Activated T-helper 17 cell treated with anti-CD3 and anti-CD28 coated beads, Interleukin-2, amount 50 U/mL, for 72 hours (primary cell): ENCODE results near the gene CRADD. TPM values are rescaled to one million over a fixed set of nuclear protein-coding genes. Genes with fewer than 3 reads are reported as not detected.
"Not testable (repeated sequence)": the region's sequence is repeated elsewhere in the genome, so short reads cannot be mapped to it uniquely, and the experiment has no call there.

Source experiments
- ATAC-seq: fragments of 150-1000 bp; cut with Tn5 transposase; replicated peaks from 2 replicates; pipeline ENCODE4 v1.10.0; 2021; ENCODE audit warnings: mild to moderate bottlenecking, moderate library complexity
- H3K27ac Mint-ChIP-seq: one replicate; pipeline ENCODE4 v1.8.0; 2022; ENCODE audit warnings: mixed read lengths
- H3K27me3 Mint-ChIP-seq: one replicate; pipeline ENCODE4 v1.8.0; 2022; ENCODE audit warnings: mixed read lengths
- H3K36me3 Mint-ChIP-seq: one replicate; pipeline ENCODE4 v1.8.0; 2022; ENCODE audit warnings: low read depth, mild to moderate bottlenecking, mixed read lengths
- H3K4me1 Mint-ChIP-seq: one replicate; pipeline ENCODE4 v1.8.0; 2022; ENCODE audit warnings: mixed read lengths
- H3K4me3 Mint-ChIP-seq: one replicate; pipeline ENCODE4 v1.8.0; 2022; ENCODE audit warnings: mild to moderate bottlenecking, mixed read lengths
- H3K9me3 Mint-ChIP-seq: one replicate; pipeline ENCODE4 v1.8.0; 2022; ENCODE audit warnings: mixed read lengths
- total RNA-seq, 2 donors: library from RNA; stranded (reverse); gene quantifications; one replicate each; pipeline ENCODE4 v1.2.3, GENCODE V29; 2022

The CRADD gene
- total RNA-seq, 2 donors from 2014 or later = 21.4 to 23.0 TPM

- Mint-ChIP-seq H3K27ac (peak overlapping the region; percentile 55), H3K36me3 (peaks cover 15% of the 10 kb centered on the region), H3K4me3 (peak overlapping the region; percentile 28), H3K27me3 (no peaks in the 10 kb centered on the region), H3K4me1 (peaks cover 25% of the 10 kb centered on the region), H3K9me3 (no peaks in the 10 kb centered on the region)
- peak; percentile 27 for ATAC-seq
Observed at GRCh38 chr12:93853698-93854478, 176.7 kb downstream of the CRADD start.

DNA sequence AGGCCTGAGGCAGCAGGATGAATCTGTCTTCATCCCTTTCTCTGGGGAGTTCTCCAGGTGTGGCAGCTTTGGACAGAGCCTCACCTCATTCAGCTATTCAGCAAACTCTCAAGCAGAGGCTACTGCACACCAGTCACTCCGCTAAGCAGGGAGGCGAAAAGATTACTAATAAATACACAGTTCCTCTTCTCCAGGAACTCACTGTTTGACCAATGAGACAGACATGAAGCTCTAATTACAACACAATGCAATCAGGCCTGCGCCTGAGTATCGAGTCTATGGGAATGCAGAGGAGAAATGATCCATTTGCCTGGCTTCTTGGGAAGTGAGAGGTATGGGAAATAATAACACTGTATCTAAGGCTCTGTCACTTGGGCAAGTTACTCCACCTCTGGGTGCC is 178.1 kb downstream of the CRADD start:
- Mint-ChIP-seq H3K4me1 (peaks cover 25% of the 10 kb centered on the region), H3K4me3 (no peak overlapping the region), H3K9me3 (no peaks in the 10 kb centered on the region)

DNA sequence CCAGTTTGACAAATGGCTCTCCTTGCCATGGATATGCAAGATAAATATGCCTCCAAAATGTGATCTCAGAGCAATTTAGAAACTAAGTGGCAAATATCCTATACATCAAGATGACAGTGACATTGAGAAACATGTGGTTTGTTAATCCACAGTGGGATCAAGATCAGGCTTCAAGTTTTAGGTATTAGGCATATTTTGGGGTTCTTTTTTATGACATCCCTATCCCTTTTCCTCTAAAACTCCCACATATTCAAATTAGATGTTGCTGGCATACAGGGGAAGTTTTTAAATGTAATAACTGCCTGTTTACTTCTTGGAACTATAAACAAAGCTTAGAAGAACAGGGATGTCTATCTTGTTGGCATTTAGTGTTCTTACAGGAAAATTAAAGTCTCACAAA is 179.4 kb downstream of the CRADD start:
- Mint-ChIP-seq H3K27ac (no peak overlapping the region), H3K4me3 (no peak overlapping the region), H3K27me3 (no peaks in the 10 kb centered on the region), H3K36me3 (peaks cover 13% of the 10 kb centered on the region), H3K4me1 (peaks cover 26% of the 10 kb centered on the region), H3K9me3 (no peaks in the 10 kb centered on the region)
- ATAC-seq = no peak

More for the DNA sequence above, 178.1 kb downstream of the CRADD start:
- ATAC-seq = no peak
- Mint-ChIP-seq H3K27ac (peak overlapping the region; percentile 54), H3K36me3 (peaks cover 11% of the 10 kb centered on the region), H3K27me3 (no peaks in the 10 kb centered on the region)

GRCh38 chr12:93857279-93857938 is 180.2 kb downstream of the CRADD start:
- ATAC-seq = peak; percentile 37
- Mint-ChIP-seq H3K4me1 (peaks cover 22% of the 10 kb centered on the region), H3K9me3 (no peaks in the 10 kb centered on the region), H3K27me3 (no peaks in the 10 kb centered on the region), H3K4me3 (no peak overlapping the region), H3K27ac (no peak overlapping the region), H3K36me3 (peaks cover 13% of the 10 kb centered on the region)

DNA sequence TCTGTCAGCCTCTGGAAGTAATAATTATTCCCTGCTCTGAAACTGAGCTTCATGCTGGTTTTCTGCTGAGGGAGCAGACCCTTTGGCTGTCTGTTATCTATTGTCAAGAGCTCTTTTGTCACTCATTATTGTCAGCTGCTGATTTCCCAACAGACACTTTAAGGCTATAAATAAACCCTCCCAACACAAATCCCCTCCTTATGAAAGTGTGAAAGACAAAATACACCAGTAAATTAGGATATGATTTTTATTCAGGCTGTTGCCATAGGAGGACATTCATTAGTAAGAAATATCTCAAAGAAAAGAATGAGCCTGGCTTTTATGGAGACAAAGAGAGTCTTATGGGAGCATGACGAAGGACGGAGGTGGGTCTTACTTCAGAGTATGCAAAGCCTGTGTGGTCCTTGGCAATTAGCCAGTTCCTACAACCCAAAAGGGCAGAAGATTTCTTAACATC is 180.8 kb downstream of the CRADD start:
- H3K27me3 Mint-ChIP-seq = no peaks in the 10 kb centered on the region
- H3K9me3 Mint-ChIP-seq = no peaks in the 10 kb centered on the region
- peaks cover 21% of the 10 kb centered on the region for H3K4me1 Mint-ChIP-seq
- peaks cover 13% of the 10 kb centered on the region for H3K36me3 Mint-ChIP-seq
- no peak overlapping the region for H3K4me3 Mint-ChIP-seq
- no peak overlapping the region for H3K27ac Mint-ChIP-seq
- no peak for ATAC-seq

GRCh38 chr12:93860668-93861373 is 183.6 kb downstream of the CRADD start:
- H3K27ac Mint-ChIP-seq = peak overlapping the region; percentile 91
- no peaks in the 10 kb centered on the region for H3K27me3 Mint-ChIP-seq
- H3K9me3 Mint-ChIP-seq = peaks cover 4% of the 10 kb centered on the region
- peaks cover 10% of the 10 kb centered on the region for H3K4me1 Mint-ChIP-seq
- peak overlapping the region; percentile 45 for H3K4me3 Mint-ChIP-seq
- peak; percentile 80 for ATAC-seq
- H3K36me3 Mint-ChIP-seq = peaks cover 6% of the 10 kb centered on the region

DNA sequence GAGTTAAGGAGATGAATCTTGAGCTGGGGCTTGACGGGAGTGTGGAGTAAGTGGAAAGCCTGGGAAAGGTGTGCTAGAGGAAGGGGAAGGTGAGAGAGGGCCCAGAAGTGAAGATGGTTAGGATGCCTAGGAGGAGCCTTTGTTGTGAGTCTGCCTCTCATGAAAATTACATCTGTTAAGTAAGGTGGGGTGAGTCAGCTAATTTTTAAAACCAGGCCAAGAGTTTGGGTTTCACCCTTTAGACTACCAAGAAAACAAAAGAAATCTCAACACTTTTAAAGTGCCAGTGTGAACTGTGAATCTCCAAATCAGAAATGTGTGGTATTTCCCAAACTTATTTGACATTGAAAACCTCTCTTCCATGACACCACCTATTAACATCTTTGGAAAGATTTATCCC is 185.2 kb downstream of the CRADD start:
- Mint-ChIP-seq H3K4me3 (no peak overlapping the region), H3K27ac (peak overlapping the region; percentile 4), H3K4me1 (peaks cover 10% of the 10 kb centered on the region), H3K9me3 (peaks cover 15% of the 10 kb centered on the region), H3K36me3 (peaks cover 6% of the 10 kb centered on the region), H3K27me3 (no peaks in the 10 kb centered on the region)
- ATAC-seq = no peak

GRCh38 chr12:93865751-93866150 is 188.6 kb downstream of the CRADD start:
- ATAC-seq = no peak
- peaks cover 4% of the 10 kb centered on the region for H3K4me1 Mint-ChIP-seq
- H3K9me3 Mint-ChIP-seq = peaks cover 26% of the 10 kb centered on the region
- H3K27ac Mint-ChIP-seq = no peak overlapping the region
- no peak overlapping the region for H3K4me3 Mint-ChIP-seq
- no peaks in the 10 kb centered on the region for H3K27me3 Mint-ChIP-seq
- H3K36me3 Mint-ChIP-seq = no peaks in the 10 kb centered on the region

DNA sequence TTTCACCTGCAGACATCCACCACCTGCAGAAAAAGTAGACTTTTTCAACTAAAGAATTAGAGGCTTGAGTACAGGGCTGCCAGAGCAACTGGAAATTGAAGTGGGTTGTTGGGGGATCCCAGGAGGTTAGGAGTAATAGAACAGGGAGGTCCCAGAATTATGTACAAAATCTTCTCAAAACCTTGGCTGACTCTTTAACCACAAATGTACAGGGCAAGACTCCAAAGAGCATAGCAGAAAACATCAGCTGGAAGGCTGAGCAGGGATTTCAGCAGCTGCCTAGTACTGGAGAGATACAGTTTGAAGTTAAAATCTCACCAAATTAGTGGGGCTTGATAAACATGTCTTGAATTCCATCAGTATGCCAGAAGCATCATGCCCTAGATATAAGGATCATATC is 191.6 kb downstream of the CRADD start:
- no peak for ATAC-seq
- Mint-ChIP-seq H3K27me3 (no peaks in the 10 kb centered on the region), H3K9me3 (peaks cover 38% of the 10 kb centered on the region), H3K4me3 (no peak overlapping the region), H3K36me3 (no peaks in the 10 kb centered on the region), H3K27ac (no peak overlapping the region), H3K4me1 (no peaks in the 10 kb centered on the region)

DNA sequence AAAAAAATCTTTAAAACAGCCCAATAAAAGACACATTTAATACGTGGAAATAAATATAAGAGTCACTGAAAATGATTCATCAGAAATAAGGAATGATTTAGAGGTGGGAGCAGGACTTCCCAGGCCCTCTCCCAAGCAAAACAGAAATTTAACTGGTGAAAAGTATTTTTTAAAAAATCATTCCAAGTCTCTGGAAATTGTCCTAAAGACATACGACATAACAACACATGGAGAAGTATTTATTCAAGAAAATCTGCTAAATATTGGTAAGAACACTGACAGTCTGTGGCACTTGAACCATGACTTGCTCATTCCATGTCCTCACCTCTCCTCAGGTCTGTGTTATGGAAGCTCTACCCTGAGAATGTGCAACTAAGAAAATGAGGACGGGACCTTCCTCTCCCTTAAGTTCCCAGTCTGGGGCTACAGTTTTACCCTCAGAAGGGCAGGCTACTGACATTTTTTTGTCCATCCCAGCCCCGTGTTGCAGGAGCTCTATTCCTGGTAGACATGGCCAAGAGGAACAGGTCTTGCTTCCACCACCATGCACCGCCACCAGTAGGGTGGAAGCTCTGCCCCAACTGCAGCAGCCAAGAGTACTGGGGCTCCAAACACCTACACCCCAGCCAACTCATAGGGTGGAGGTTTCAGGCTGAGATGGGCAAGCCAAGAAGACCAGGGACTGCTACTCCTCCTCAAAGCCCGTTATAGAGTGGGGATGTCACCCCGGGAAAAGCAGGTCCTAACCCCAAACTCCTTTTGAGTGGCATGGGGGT is 193.0 kb downstream of the CRADD start:
- H3K4me1 Mint-ChIP-seq = no peaks in the 10 kb centered on the region
- H3K27me3 Mint-ChIP-seq = no peaks in the 10 kb centered on the region
- ATAC-seq = no peak
- H3K36me3 Mint-ChIP-seq = no peaks in the 10 kb centered on the region
- H3K9me3 Mint-ChIP-seq = peaks cover 46% of the 10 kb centered on the region
- H3K27ac Mint-ChIP-seq = no peak overlapping the region
- H3K4me3 Mint-ChIP-seq = no peak overlapping the region

- H3K9me3 Mint-ChIP-seq = peaks cover 49% of the 10 kb centered on the region
- H3K27ac Mint-ChIP-seq, H3K4me1 Mint-ChIP-seq, H3K27me3 Mint-ChIP-seq, H3K36me3 Mint-ChIP-seq, H3K4me3 Mint-ChIP-seq, ATAC-seq: not testable (repeated sequence)
Observed at GRCh38 chr12:93871566-93871965, 194.4 kb downstream of the CRADD start.

DNA sequence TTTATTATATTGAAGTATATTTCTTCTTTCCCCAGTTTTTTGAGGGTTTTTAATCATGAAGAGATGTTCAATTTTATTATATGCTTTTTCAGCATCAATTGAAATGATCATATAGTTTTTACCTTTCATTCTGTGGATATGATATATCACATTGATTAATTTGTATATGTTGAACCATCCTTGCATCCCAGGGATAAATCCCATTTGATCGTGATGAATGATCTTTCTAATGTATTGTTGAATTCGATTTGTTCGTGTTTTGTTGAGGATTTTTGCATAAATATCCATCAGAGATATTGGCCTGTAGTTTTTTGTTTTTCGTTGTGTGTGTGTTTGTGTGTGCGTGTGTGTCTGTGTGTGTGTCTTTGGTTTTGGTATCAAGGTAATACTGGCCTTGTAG is 196.4 kb downstream of the CRADD start:
- Mint-ChIP-seq H3K27ac (no peak overlapping the region), H3K4me1 (no peaks in the 10 kb centered on the region), H3K36me3 (no peaks in the 10 kb centered on the region), H3K9me3 (peaks cover 38% of the 10 kb centered on the region), H3K27me3 (no peaks in the 10 kb centered on the region), H3K4me3 (no peak overlapping the region)
- no peak for ATAC-seq

DNA sequence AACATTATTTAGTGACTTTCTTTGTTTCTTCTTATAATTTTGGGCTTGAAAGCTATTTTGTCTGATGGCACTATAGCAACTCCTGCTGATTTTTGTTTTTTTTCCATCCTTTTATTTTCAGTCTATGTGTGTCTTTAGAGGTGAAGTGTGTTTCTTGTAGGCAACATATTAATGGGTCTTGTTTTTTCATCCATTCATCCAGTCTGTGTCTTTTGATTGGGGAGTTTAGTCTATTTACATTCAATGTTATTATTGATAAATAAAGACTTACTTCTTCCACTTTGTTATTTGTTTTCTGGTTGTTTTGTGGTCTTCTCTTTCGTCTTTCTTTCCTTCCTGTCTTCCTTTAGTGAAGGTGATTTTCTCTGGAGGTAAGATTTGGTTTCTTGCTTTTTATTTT is 198.0 kb downstream of the CRADD start:
- Mint-ChIP-seq H3K27me3 (no peaks in the 10 kb centered on the region), H3K4me1 (peaks cover 2% of the 10 kb centered on the region), H3K9me3 (peaks cover 32% of the 10 kb centered on the region), H3K27ac (no peak overlapping the region), H3K36me3 (no peaks in the 10 kb centered on the region), H3K4me3 (no peak overlapping the region)
- ATAC-seq = no peak

GRCh38 chr12:93876360-93876759 is 199.2 kb downstream of the CRADD start:
- no peak overlapping the region for H3K4me3 Mint-ChIP-seq
- H3K27ac Mint-ChIP-seq = no peak overlapping the region
- peaks cover 12% of the 10 kb centered on the region for H3K4me1 Mint-ChIP-seq
- ATAC-seq = no peak
- H3K36me3 Mint-ChIP-seq = no peaks in the 10 kb centered on the region
- H3K27me3 Mint-ChIP-seq = no peaks in the 10 kb centered on the region
- peaks cover 31% of the 10 kb centered on the region for H3K9me3 Mint-ChIP-seq
